MV-4-11 (cell line): ENCODE measurements around the gene AP3M1.
"Not testable (repeated sequence)": the region's sequence is repeated elsewhere in the genome, so short reads cannot be mapped to it uniquely, and the experiment has no call there.

Source experiments
- DNase-seq: peaks from one replicate; lab custom pipeline; 2025; lab: John Stamatoyannopoulos, UW

Gene AP3M1, protein sequence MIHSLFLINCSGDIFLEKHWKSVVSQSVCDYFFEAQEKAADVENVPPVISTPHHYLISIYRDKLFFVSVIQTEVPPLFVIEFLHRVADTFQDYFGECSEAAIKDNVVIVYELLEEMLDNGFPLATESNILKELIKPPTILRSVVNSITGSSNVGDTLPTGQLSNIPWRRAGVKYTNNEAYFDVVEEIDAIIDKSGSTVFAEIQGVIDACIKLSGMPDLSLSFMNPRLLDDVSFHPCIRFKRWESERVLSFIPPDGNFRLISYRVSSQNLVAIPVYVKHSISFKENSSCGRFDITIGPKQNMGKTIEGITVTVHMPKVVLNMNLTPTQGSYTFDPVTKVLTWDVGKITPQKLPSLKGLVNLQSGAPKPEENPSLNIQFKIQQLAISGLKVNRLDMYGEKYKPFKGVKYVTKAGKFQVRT

DNA sequence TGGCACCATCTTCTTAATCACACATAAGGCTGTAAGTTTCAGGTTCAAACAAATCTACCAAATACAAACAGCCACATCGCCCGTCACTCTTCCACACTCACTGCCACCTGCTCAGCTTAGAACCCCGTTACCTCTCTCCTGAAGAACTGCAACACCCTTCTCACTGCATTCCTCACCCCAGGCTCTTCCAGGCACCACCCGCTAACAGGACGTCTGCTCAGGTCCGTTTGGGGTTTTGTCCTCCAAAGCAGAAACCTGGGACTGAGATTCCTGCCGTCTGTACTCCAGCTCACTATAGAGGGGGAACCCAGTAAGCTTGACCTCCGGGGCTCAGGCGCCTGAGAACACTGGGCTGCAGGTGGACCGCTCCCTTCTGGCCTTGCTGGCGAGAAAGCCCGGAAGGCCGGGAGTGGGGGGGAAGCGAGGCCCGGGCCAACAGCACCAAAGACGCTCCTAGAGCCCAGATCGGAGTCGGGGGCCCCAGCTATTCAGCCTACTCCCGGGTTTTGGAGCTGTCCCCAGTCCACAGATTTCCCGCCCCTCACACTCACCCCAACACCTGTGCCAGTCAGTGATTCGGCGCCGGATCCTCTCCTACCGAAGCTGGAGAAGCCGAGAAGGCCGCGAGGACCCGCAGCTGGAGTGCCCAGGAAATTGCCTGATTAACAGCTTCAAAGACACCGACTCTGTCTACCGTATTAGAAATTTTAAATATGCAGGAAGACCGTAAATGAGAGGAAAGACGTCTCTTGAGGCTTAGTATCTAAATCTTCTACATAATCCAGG, at the start of gene AP3M1:
Gene AP3M1, minus strand, starts transcription at position 625 of the 786 bp plus-strand sequence. CDS start 12,449 bp downstream, outside the sequence.
- DNase-seq, result no peak

- no peak for DNase-seq
Observed at GRCh38 chr10:74199315-74199714, 48.7 kb upstream of the AP3M1 start.

GRCh38 chr10:74194999-74195398, 44.4 kb upstream of the AP3M1 start:
- DNase-seq, result no peak

- no peak for DNase-seq
Observed at GRCh38 chr10:74194545-74194944, 43.9 kb upstream of the AP3M1 start.

- no peak for DNase-seq
Observed at GRCh38 chr10:74190494-74190893, 39.9 kb upstream of the AP3M1 start.

DNA sequence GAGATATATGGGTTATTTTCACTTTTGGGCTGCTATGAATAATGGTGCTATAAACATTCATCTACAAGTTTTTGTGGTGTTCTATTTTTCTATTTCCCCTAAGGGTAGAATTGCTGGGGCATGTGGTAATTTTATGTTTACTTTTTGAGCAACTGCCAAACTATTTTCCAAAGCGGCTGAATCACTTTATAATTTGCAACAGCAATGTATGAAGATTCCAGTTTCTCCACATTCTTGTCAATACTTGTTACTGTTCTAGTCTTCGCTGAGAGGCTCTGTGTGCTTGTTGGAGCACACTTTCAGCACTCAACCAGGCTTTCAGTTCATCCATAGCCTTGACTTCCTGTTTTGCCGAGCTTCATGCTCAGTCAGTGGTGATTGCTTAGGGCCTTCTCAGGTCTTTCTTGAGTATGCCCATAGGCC, 39.4 kb upstream of the AP3M1 start:
- DNase-seq, result peak; percentile 72

GRCh38 chr10:74188617-74189016, 38.0 kb upstream of the AP3M1 start:
- DNase-seq, result not testable (repeated sequence)

DNA sequence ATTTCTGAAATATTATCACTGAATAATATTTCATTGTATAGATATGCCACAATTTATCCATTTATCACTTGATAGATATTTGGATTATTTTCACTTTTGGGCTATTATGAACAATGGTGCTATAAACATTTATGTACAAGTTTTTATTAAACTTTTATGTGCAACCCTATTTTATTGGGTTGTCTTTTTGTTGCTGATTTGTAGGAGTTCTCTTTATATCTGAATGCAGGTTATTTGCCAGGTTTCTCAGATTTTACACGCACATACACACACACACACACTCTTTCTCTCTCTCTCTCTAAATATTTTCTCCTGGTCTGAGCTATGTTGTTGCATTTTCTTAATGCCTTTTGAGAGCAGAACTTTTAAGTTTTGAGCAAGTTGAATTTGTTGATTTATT, 36.6 kb upstream of the AP3M1 start:
- no peak for DNase-seq

DNA sequence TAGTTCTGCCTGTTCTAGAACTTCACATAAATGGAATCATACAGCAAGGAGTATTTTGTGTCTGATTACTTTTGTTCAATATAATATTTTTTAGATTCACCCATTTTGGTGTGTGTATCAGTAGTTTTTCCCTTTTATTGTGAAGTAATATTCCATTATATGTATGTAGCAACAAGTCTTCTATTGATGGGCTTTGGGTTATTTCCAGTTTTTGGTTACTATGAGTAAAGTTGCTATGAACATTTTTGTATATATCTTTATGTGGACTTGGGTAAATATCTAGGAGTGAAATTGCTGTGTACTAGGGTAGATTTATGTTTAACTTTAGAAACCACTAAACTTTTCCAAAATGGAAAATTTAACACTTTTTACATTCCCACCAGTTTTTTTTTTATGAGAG, 36.0 kb upstream of the AP3M1 start:
- no peak for DNase-seq

GRCh38 chr10:74179111-74179710, 28.6 kb upstream of the AP3M1 start:
- DNase-seq, result no peak

DNA sequence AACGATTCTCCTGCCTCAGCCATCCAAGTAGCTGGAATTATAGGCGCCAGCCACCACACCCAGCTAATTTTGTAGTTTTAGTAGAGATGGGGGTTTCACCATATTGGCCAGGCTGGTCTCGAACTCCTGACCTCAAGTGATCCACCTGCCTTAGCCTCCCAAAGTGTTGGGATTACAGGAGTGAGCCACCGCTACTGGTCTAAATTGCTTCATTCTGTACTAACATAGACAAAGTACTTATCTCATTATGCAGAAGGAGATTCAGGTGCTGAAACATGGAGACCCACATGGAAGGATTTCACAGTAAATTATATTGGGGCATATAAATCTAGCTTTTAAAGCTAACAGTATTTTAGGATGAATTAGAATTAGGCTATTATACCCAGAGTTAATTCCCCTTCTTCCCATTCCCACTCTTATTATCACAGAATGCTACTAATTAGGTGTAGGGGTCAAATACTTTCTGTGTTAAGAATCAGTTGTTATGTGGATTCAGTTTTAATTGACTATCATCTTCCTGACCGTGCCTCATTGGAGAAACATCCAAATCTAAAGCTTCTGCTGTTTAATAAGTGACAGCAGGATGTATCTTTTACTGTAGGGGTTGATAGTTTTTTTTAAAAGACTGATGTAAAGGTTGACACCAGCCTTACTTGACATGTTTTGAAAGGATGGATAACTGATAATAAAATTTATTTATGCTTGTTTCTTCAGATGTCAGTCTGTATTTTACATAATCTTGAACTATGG, 27.6 kb upstream of the AP3M1 start:
- DNase-seq, result no peak

DNA sequence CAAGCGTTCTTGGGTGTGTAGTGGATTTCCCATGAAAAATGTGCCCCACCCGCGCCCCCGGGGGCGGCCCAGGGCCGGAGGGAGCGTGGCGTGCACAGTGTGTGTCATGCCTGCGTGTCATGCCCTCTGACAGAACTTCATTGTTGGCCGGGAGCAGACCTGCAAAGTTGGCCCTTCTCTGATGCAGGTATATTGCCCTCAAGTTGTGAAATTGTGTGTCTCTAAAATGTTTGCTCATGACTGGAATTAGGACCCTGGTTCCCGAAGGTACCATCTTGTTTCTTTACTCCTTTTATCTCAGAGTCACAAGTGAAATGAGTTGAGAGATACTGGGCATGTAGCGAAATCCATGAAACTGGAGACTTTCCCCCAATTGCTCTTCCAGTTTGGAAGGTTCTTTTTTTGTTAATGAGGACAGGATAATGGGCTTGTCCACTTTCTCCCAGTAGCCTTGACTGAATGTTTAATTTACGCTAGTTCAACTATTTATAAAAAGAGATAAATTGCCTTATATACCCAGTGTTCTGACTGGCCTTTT, 26.6 kb upstream of the AP3M1 start:
- DNase-seq, result no peak

DNA sequence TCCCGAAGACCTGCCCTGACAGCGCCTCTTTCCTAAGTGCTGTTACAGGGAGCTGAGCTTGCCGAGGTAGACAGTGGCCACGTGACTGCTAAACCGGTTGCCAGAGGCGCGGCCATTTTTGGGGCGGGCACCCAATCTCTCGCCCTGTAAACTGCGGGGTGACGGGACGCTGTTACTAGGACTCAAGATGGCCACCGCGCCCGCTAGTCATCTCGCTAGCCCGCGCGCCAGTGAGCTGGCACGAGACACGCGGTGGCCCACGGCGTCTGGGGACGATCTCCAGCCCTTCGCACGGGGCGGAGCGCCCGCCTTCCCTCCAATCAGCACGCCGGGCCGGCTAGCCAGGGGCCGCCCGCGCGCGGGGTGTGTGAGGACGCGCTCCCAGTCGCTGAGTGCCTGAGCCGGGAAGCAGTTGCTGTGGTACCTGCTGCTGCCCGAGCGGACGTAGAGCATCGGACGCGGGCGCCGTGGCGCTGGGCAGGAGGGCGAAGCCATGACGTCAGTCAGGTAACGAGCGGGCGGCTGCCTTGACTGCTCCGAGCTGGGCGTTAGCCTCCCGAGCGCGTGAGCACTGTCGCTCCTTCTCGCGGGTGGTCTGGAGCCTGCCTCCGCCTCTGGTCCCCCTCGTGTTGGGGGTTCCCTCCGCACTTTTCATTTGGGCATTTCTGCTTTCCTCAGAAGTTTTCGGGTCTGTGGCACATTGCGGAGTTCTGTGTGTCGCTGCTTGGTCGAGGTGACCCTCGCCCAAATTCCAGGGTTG, 25.9 kb upstream of the AP3M1 start:
- DNase-seq, result peak; percentile 96

DNA sequence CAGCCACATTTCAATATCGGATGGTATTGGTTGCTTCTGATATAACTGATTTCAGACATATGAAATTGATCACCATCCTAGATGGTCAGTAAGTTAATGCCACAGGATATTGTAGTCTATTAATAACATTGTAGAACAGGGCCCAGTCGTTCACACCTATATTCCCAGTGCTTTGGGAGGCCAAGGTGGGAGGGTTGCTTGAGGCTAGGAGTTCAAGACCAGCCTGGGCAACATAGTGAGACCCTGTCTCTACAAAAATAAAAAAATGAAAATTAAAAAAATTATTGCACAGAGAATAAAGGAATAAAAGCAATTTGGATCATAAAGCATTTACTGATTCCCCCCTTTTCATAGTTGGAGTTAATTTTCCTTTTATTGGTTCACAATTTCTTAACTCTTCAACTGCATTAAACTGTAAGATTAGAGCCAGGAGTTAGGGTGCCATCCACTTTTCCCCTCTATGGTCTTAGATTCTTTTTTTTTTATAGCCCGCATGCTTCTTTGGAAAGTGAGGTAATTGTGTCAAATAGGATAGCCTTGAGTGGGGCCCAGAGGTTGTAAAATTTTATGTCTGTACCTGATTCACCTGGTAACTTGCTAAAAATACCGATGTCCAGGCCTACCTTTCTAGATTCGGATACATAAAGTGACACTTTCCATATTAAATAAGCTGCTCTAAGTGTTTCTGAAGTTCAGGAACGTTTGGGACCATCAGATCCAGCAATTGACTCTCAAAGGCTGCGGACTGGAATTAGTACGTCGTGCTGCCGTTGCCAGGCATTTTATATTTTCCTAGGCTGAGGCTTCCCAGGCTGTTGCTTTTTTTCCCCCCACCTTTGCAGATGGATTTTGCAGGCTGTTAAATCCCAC, 25.1 kb upstream of the AP3M1 start:
- no peak for DNase-seq

GRCh38 chr10:74174521-74174920, 23.9 kb upstream of the AP3M1 start:
- DNase-seq, result peak; percentile 43

DNA sequence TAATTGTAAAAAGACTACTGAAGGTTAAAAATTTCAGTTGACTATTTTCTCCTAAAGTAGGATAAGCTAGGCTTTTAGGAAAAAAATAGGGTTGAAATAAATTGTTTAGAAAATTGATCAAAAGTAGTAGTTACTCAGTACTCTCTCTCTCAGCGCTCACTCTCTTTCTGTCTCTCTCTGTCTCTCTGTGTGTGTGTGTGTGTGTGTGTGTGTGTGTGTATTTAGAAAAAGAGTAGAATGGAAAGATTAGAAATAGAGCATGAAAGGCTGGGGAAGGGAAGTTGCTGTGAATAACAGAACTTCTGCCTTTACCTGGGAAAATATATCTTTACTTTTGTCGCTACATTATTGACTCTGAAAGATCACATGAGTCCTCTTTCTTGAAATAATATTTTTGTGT, 21.0 kb upstream of the AP3M1 start:
- DNase-seq, result no peak

DNA sequence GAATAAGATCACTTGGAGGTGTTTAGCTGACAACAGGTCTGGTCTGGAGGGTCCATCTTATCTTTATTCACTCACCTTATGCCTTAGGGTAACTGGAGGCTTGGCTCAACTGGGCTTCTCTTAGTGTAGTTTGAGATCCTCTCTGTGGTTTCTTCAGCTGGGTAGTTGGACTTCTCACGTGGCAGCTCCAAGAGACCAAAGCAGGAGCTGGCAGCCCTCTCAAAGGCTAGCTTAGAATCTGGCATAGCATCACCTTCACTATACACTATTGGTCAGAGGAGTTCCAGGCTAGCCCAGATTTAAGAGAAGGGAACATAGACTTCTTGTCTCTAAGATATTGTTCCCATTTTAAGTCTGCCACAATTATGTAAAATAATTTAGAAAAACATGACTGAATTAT, 16.8 kb upstream of the AP3M1 start:
- no peak for DNase-seq

DNA sequence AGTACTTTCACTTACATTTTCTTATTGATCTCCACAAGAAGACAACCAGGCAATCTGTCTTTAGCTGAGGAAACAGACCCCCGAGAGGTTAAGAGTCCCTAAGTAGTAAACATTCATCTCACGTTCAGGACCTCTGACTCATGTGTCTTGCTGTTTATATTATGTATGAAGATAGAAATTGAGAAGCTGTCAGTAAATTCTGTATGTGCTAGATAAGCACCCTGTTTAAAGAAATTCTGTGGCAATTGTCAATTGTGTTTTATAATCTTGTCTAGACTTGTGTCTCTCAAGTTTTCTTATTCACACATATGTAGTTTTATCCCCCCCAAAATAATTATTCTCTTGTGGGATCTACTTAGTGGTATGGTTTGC, 14.9 kb upstream of the AP3M1 start:
- DNase-seq, result no peak

DNA sequence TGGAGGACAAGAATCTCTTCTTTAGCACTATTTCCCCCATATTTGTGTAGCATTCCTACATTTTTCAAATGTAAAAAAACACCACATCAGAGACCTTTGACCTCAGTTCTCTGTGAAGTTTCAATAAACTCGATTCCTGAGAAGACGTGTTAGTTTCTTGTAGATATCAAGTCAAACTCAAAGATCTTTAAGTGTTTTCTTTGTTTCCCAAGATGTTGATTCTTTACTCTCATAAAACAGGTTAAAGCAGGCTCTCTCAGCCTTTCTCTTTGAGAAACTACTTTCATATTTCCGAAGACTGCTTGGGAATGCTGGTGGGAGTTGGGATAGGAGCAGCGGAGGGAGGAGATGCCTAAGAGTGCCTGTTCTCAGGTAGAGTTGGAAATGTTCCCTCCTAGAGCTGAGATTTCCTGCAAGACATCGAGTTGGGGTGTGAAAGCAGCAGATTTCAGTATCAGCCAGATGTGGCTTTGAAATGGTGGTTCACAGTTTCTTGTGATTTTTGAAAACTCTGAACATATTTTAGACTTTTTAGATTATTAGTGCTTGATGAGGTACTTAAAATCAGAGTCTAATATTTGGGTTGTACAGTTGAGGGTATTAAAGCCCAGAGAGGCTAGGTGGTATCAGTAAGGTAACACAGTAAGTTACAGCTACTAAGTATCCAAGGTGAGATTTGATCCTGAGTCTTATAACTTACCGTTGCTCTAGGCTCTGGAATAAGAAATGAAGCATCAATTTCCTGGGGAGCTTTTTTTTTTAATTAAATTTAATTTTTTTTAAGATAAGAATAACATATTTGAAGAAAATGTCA, 14.3 kb upstream of the AP3M1 start:
- no peak for DNase-seq
